Ramos (cell line): ENCODE results near the gene PPP1R9A.

ENCODE experiments used
- in situ Hi-C: fragments of 300-500 bp; cut with MboI; formaldehyde crosslinking; loops from one replicate; pipeline ENCODE4 v1.14.3; 2022; ENCODE audit warnings: low sequenced_read_pairs; ENCODE audit not compliant: unreplicated experiment

Gene PPP1R9A

GRCh38 chr7:95295397-95295796 is 388.0 kb downstream of the PPP1R9A start:
- in situ Hi-C loops = no loop called here

- in situ Hi-C loops = no loop called here
Measured at GRCh38 chr7:95296456-95296855, 389.1 kb downstream of the PPP1R9A start.

- in situ Hi-C loops = no loop called here
Measured at GRCh38 chr7:95297041-95297440, 389.6 kb downstream of the PPP1R9A start.

- in situ Hi-C loops = no loop called here
Measured at GRCh38 chr7:95298091-95298490, 390.7 kb downstream of the PPP1R9A start.

GRCh38 chr7:95303013-95303905 is 395.9 kb downstream of the PPP1R9A start:
- in situ Hi-C loops = no loop called here

GRCh38 chr7:95304990-95305389 is 397.6 kb downstream of the PPP1R9A start:
- in situ Hi-C loops = no loop called here

GRCh38 chr7:95309951-95310350 is 402.6 kb downstream of the PPP1R9A start:
- in situ Hi-C loops = no loop called here

GRCh38 chr7:95311389-95311788 is 404.0 kb downstream of the PPP1R9A start:
- in situ Hi-C loops = no loop called here

- in situ Hi-C loops = no loop called here
Measured at GRCh38 chr7:95312561-95312960, 405.2 kb downstream of the PPP1R9A start.

GRCh38 chr7:95316588-95316987 is 409.2 kb downstream of the PPP1R9A start:
- in situ Hi-C loops = no loop called here

GRCh38 chr7:95317546-95317945 is 410.2 kb downstream of the PPP1R9A start:
- in situ Hi-C loops = no loop called here

GRCh38 chr7:95317966-95318365 is 410.6 kb downstream of the PPP1R9A start:
- in situ Hi-C loops = no loop called here

GRCh38 chr7:95318501-95319100 is 411.2 kb downstream of the PPP1R9A start:
- in situ Hi-C loops = no loop called here

GRCh38 chr7:95319570-95319969 is 412.2 kb downstream of the PPP1R9A start:
- in situ Hi-C loops = no loop called here

GRCh38 chr7:95320651-95321050 is 413.3 kb downstream of the PPP1R9A start:
- in situ Hi-C loops = no loop called here

- in situ Hi-C loops = no loop called here
Measured at GRCh38 chr7:95321720-95322119, 414.3 kb downstream of the PPP1R9A start.

GRCh38 chr7:95322396-95322795 is 415.0 kb downstream of the PPP1R9A start:
- in situ Hi-C loops = no loop called here

- in situ Hi-C loops = no loop called here
Measured at GRCh38 chr7:95322854-95323253, 415.5 kb downstream of the PPP1R9A start.

- in situ Hi-C loops = no loop called here
Measured at GRCh38 chr7:95323410-95324129, 416.2 kb downstream of the PPP1R9A start.

- in situ Hi-C loops = no loop called here
Measured at GRCh38 chr7:95324431-95324830, 417.0 kb downstream of the PPP1R9A start, which contains the start of gene PON1. PON1 (minus strand) TSS chr7:95324532; CDS start chr7:95324475, 57 bp downstream.

GRCh38 chr7:95327356-95327755 is 420.0 kb downstream of the PPP1R9A start:
- in situ Hi-C loops = no loop called here
